Parathyroid adenoma (tissue), 2 donors: ENCODE measurements around the gene MRPS23.

Experiments used
- H2AFZ ChIP-seq: fragments of 300-600 bp; sonication (generic); one replicate; pipeline ENCODE4 v1.7.0; 2017; ENCODE audit warnings: antibody characterized with exemption, mild to moderate bottlenecking
- H3K27ac ChIP-seq: fragments of 300-600 bp; sonication (generic); one replicate; pipeline ENCODE4 v1.7.0; 2017
- H3K27me3 ChIP-seq: fragments of 300-600 bp; sonication (generic); one replicate; pipeline ENCODE4 v1.7.0; 2017; ENCODE audit warnings: low read length; ENCODE audit not compliant: control insufficient read depth, insufficient read depth
- H3K36me3 ChIP-seq: fragments of 300-600 bp; sonication (generic); one replicate; pipeline ENCODE4 v1.7.0; 2017; ENCODE audit warnings: low read length; ENCODE audit not compliant: control insufficient read depth, insufficient read depth
- H3K4me1 ChIP-seq: fragments of 300-600 bp; sonication (generic); one replicate; pipeline ENCODE4 v1.7.0; 2017; ENCODE audit warnings: control low read depth
- H3K4me2 ChIP-seq: fragments of 300-600 bp; sonication (generic); one replicate; pipeline ENCODE4 v1.7.0; 2017; ENCODE audit warnings: low read length
- H3K4me3 ChIP-seq: fragments of 300-600 bp; sonication (generic); one replicate; pipeline ENCODE4 v1.7.0; 2017; ENCODE audit warnings: low read depth, low read length
- H3K79me2 ChIP-seq: fragments of 300-600 bp; sonication (generic); one replicate; pipeline ENCODE4 v1.7.0; 2017; ENCODE audit warnings: control low read depth
- H3K9ac ChIP-seq: fragments of 300-600 bp; sonication (generic); one replicate; pipeline ENCODE4 v1.7.0; 2017; ENCODE audit warnings: mild to moderate bottlenecking
- H3K9me3 ChIP-seq: fragments of 300-600 bp; sonication (generic); one replicate; pipeline ENCODE4 v1.7.0; 2017; ENCODE audit warnings: low read length; ENCODE audit not compliant: control insufficient read depth
- CTCF ChIP-seq: fragments of 300-600 bp; sonication (generic); IDR thresholded peaks from one replicate; pipeline ENCODE4 v1.7.0; 2017; ENCODE audit warnings: antibody characterized with exemption, mild to moderate bottlenecking
- donor health status: primary hyperparathyroidism.

The MRPS23 gene

GRCh38 chr17:57806167-57806830 lies 43.5 kb downstream of the MRPS23 start:
- H3K27me3 ChIP-seq: no peaks in the 10 kb centered on the region
- no peak overlapping the region for H3K27ac ChIP-seq
- H3K36me3 ChIP-seq: no peaks in the 10 kb centered on the region
- no peak overlapping the region for H2AFZ ChIP-seq
- H3K4me2 ChIP-seq: no peak overlapping the region
- no peaks in the 10 kb centered on the region for H3K9me3 ChIP-seq
- TF ChIP-seq CTCF: no peak
- H3K9ac ChIP-seq: no peak overlapping the region
- no peaks in the 10 kb centered on the region for H3K79me2 ChIP-seq
- no peaks in the 10 kb centered on the region for H3K4me1 ChIP-seq
- no peak overlapping the region for H3K4me3 ChIP-seq

GRCh38 chr17:57803021-57803420 lies 46.8 kb downstream of the MRPS23 start:
- TF ChIP-seq CTCF: no peak
- H3K4me2 ChIP-seq: no peak overlapping the region
- H3K4me1 ChIP-seq: no peaks in the 10 kb centered on the region
- H3K27ac ChIP-seq: no peak overlapping the region
- H2AFZ ChIP-seq: no peak overlapping the region
- no peak overlapping the region for H3K4me3 ChIP-seq
- H3K79me2 ChIP-seq: no peaks in the 10 kb centered on the region
- no peaks in the 10 kb centered on the region for H3K27me3 ChIP-seq
- no peaks in the 10 kb centered on the region for H3K36me3 ChIP-seq
- H3K9ac ChIP-seq: no peak overlapping the region
- H3K9me3 ChIP-seq: no peaks in the 10 kb centered on the region

DNA sequence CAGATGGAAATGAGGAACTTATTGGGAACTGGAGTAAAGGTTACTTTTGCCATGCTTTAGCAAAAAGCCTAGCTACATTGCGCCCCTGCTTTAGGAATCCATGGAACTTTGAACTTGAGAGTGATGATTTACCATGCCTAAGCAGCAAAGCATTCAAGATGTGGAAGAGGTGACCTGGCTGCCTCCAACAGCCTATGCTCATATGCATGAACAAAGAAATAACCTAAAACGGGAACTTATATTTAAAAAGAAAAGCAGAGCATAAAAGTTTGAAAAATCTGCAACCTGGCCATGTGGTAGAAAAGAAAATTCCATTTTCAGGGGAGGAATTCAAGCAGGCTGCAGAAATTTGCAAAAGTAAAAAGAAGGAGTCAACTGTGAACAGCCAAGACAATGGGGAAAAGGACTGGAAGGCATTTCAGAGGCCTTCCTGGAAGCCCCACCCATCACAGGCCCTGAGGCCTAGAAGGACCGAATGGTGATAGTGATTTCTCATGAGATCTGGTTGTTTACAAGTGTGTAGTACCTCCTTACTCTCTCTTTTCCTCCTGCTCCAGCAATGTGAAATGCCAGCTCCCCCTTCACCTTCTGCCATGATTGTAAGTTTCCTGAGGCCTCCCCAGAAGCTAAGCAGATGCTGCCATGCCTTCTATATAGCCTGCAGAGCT lies 48.7 kb downstream of the MRPS23 start:
- Histone ChIP-seq H3K79me2 (no peaks in the 10 kb centered on the region), H3K36me3 (no peaks in the 10 kb centered on the region), H3K9ac (no peak overlapping the region), H3K9me3 (no peaks in the 10 kb centered on the region), H2AFZ (no peak overlapping the region), H3K4me3 (no peak overlapping the region), H3K4me2 (no peak overlapping the region), H3K4me1 (no peaks in the 10 kb centered on the region), H3K27ac (no peak overlapping the region), H3K27me3 (no peaks in the 10 kb centered on the region)
- TF ChIP-seq CTCF: no peak

DNA sequence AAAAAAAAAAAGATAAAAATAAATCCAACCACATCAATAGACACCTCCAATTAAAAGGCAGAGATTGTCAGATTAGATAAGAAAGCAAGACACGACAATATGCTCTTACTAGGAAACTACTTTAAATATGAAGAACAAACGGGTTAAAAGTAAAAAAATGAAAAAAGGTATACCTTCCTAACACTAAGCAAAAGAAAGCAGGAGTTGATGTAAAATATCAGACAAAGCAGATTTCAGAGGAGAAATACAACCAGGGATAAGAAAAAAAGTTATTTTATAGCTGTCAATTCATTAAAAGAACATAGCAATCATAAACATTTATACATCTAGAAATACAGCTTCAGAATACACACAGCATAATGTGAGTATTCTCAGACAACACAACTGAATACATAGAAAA lies 55.0 kb downstream of the MRPS23 start:
- H3K9ac ChIP-seq: no peak overlapping the region
- no peak overlapping the region for H3K27ac ChIP-seq
- H2AFZ ChIP-seq: no peak overlapping the region
- H3K4me1 ChIP-seq: no peaks in the 10 kb centered on the region
- H3K79me2 ChIP-seq: no peaks in the 10 kb centered on the region
- no peak overlapping the region for H3K4me2 ChIP-seq
- no peaks in the 10 kb centered on the region for H3K27me3 ChIP-seq
- no peak overlapping the region for H3K4me3 ChIP-seq
- H3K36me3 ChIP-seq: no peaks in the 10 kb centered on the region
- TF ChIP-seq CTCF: no peak
- no peaks in the 10 kb centered on the region for H3K9me3 ChIP-seq

- no peaks in the 10 kb centered on the region for H3K36me3 ChIP-seq
- no peaks in the 10 kb centered on the region for H3K4me1 ChIP-seq
- H3K79me2 ChIP-seq: no peaks in the 10 kb centered on the region
- no peak overlapping the region for H3K4me3 ChIP-seq
- H3K27me3 ChIP-seq: no peaks in the 10 kb centered on the region
- no peaks in the 10 kb centered on the region for H3K9me3 ChIP-seq
- no peak overlapping the region for H2AFZ ChIP-seq
- H3K27ac ChIP-seq: no peak overlapping the region
- H3K4me2 ChIP-seq: no peak overlapping the region
- H3K9ac ChIP-seq: no peak overlapping the region
- no peak for TF ChIP-seq CTCF
Observed at GRCh38 chr17:57788725-57789124, 61.1 kb downstream of the MRPS23 start.
